GM12878 (cell line): ENCODE results near the gene LIN7B. TPM values are rescaled to one million over a fixed set of nuclear protein-coding genes. Genes with fewer than 3 reads are reported as not detected.

Experiments
- CHD2 ChIP-seq: IDR thresholded peaks from 2 replicates; pipeline ENCODE4 v1.6.1; 2011; ENCODE audit warnings: low read depth, low read length, improper control_type of control experiment, borderline replicate concordance
- CHD4 ChIP-seq: fragments of 200-600 bp; sonication (generic); IDR thresholded peaks from 2 replicates; pipeline ENCODE4 v1.6.1; 2016; ENCODE audit warnings: mild to moderate bottlenecking
- DPF2 ChIP-seq: fragments of 450-650 bp; IDR thresholded peaks from 2 replicates; pipeline ENCODE4 v1.6.1; 2017; ENCODE audit warnings: mild to moderate bottlenecking
- MYB ChIP-seq: fragments of 150-350 bp; IDR thresholded peaks from 2 replicates; pipeline ENCODE4 v1.6.1; 2014; ENCODE audit warnings: mild to moderate bottlenecking, low read depth, low read length, borderline replicate concordance
- SKIL ChIP-seq: fragments of 450-650 bp; IDR thresholded peaks from 2 replicates; pipeline ENCODE4 v1.6.1; 2017; ENCODE audit warnings: mild to moderate bottlenecking, low read depth, inconsistent platforms; ENCODE audit not compliant: poor library complexity, severe bottlenecking
- TAF1 ChIP-seq: IDR thresholded peaks from 2 replicates; pipeline ENCODE4 v1.6.1; 2011; ENCODE audit warnings: mild to moderate bottlenecking, low read depth, low read length, borderline replicate concordance
- ZBTB11 ChIP-seq: fragments of 450-650 bp; formaldehyde crosslinking; IDR thresholded peaks from 2 replicates; pipeline ENCODE4 v1.5.0; 2022; ENCODE audit warnings: mild to moderate bottlenecking, missing genetic modification characterization
- ZNF384 ChIP-seq: IDR thresholded peaks from 2 replicates; pipeline ENCODE4 v1.6.1; 2012; ENCODE audit warnings: low read depth, mild to moderate bottlenecking, low read length, improper control_type of control experiment, borderline replicate concordance
- polyA plus RNA-seq, 11 experiments: library from polyadenylated mRNA; depleted of rRNA in 4 of 11; unstranded in 6 of 11; stranded (reverse) in 5 of 11; fragments of >200 nt; fragmentation: Nextera tagmentation in 4 of 11; fragmentation: Illumina TruSeq in 1 of 11; extraction: Ambion mirVana in 4 of 11; extraction: Trizol in 1 of 11; gene quantifications; 1 replicate in 1 of 11; 2 replicates in 10 of 11; pipeline versions ENCODE4 v1.2.1 to v1.2.3, GENCODE V29; 2011 to 2016; ENCODE audit warnings: inconsistent platforms in 2 of 11, missing spikeins in 2 of 11, low read depth in 1 of 11
- total RNA-seq, 4 experiments: library from RNA; depleted of rRNA in 3 of 4; stranded (reverse); fragments of >200 nt in 3 of 4; fragmentation: Illumina TruSeq in 1 of 4; extraction: Trizol in 1 of 4; gene quantifications; 2 replicates each; pipeline versions ENCODE4 v1.2.1 to v1.2.3, GENCODE V29; 2013 to 2021

The LIN7B gene
- total and polyA plus RNA-seq, 10 of the 15 experiments (the other 5 are each of a cell fraction or from before 2014, with no cell fraction given) = 0.15 to 3.5 (median 1.6) TPM; not detected in 2

GRCh38 chr19:49129238-49129583, 15.0 kb downstream of the LIN7B start (continued):
- TF ChIP-seq CHD2 = no peak
- TF ChIP-seq MYB = no peak
- TF ChIP-seq ZBTB11 = no peak
- TF ChIP-seq SKIL = no peak
- TF ChIP-seq TAF1 = no peak
- TF ChIP-seq CHD4 = no peak
- TF ChIP-seq DPF2 = no peak
- no peak for TF ChIP-seq ZNF384
- TF ChIP-seq, all 136 proteins: peak for 0
